T-helper 1 cell (primary cell): ENCODE data around the gene PLA2G4A.
"Not testable (repeated sequence)": the region's sequence is repeated elsewhere in the genome, so short reads cannot be mapped to it uniquely, and the experiment has no call there.

Experiments
- DNase-seq, 5 donors: peaks; one replicate each; pipeline ENCODE4 v3.0.0-alpha.2; 2012 to 2020

Gene PLA2G4A

DNA sequence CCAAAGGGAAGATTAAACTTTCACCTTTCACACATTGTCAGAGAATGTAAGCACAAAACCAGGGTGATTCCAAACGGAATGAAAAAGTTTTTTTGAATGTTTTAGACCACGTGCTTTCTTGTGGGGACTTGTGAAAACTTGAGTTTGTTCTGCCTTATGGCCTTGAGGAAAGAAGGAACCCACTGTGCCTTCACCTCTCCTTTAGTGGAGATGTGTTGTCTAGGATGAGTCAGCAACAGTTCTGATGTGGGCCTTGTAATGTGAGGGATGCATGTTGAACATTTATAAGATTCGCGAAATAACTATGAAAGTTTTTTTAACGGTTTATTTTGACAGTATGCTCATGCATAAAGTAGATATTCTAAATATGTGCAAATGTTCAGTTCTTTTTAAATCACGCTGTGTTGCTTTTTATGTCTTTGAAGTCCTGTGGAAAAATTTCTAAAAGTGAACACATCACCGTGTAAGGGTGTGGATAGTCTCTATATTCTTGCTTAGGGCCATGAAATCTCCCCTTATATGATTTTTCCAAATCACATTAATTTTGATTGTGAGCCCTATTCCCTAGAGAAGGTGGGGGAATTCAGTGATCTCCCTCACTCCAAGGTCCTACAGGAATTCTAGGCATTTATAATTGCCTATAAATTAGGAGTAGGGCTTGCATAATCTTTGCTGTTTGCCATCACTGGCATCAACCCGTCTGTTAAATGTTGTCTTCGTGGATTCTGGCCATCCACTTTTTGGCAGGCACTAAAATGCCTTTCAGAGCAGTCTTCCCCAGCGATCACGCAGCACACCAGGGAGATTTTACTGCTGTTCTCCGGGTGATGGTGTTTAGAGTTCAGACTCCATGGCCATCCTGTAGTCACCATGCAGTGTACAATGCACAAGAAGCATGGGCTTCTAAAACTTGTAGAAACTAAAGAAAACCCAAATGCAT is 47.4 kb downstream of the PLA2G4A start:
- no peak for DNase-seq

GRCh38 chr1:186878356-186878755 is 49.6 kb downstream of the PLA2G4A start:
- DNase-seq, result no peak

GRCh38 chr1:186880982-186881381 is 52.2 kb downstream of the PLA2G4A start:
- DNase-seq, result no peak

- DNase-seq, result no peak
Measured at GRCh38 chr1:186882372-186883134, 53.8 kb downstream of the PLA2G4A start.

- DNase-seq, result no peak
Measured at GRCh38 chr1:186884251-186884650, 55.5 kb downstream of the PLA2G4A start.

DNA sequence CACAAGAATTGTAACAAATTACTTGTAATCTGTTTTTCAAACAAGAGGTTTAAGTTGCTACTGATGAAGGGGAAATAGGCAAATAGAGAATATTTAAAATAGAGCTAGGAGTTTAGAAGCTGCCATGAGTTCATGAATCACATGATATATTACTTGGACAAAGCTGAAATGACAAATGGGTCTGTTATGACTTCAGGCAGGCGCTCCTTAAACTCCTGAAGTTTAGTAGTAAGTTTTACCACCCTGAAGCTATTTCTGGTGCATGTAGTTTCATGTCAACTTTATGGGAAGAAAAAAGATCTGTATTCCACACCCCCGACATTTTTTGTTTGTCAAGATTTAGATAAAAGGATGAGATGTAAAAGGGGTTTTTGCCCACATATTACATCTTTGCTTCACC is 58.5 kb downstream of the PLA2G4A start:
- no peak for DNase-seq

DNA sequence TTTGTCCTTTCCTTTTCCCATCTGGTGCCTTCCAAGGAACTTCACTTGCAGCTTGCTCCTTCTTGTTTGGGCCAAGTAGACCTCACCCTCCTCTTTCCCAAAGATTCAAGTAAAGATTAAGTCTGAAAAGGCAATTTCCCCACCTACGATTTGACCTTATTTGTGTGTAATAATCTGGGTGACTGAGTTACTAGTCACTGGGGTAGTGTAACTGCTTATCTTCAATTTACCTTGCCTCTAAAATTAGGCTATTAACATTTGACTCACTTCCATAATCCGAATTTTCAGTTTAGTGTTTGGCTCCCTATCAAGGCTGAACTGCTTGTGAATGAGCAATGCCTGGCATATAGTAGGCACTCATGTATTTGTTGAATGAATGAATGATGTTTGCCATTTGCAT is 59.6 kb downstream of the PLA2G4A start:
- DNase-seq, result no peak

- DNase-seq, result no peak
Measured at GRCh38 chr1:186892936-186893335, 64.2 kb downstream of the PLA2G4A start.

DNA sequence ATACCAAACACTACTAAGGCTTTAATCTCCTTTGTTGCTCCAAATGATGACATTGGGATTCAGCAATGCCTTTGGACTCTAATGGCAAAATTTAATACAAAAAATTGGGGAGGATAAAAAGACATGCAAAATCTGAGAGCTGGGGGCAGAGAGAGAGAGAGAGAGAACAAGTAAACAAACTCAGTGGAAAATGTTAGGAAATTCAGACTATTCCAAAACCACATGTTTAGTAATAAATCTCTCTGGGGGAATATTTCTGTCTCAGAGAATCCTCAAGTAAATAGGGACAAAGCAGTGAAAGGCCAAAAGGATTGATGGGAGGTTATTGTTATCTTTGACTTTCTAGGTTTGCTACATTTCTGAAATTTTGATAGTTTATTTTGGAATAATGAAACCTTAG is 65.7 kb downstream of the PLA2G4A start:
- DNase-seq, result no peak

DNA sequence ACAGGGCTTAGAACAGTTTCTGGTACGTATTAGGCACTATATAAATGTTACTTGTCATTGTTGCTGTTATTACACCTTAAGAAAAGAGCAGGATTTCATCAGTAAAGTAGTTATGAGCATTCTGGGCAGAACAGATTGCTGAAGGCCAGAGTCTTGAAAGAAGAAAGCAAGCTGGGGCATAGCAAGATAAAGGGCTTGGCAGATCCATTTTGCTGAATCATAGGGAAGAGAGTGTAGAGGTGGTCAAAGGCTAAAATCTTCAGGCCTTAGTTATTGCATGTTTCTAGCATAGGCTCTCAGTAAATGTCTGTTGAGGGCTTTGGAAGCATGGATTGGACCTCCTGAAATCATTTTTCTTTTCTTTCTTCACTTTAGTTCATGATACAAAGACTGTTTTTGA is 67.5 kb downstream of the PLA2G4A start:
- DNase-seq, result no peak

- DNase-seq, result no peak
Measured at GRCh38 chr1:186897008-186897407, 68.3 kb downstream of the PLA2G4A start.

GRCh38 chr1:186899577-186899976 is 70.8 kb downstream of the PLA2G4A start:
- DNase-seq, result no peak

DNA sequence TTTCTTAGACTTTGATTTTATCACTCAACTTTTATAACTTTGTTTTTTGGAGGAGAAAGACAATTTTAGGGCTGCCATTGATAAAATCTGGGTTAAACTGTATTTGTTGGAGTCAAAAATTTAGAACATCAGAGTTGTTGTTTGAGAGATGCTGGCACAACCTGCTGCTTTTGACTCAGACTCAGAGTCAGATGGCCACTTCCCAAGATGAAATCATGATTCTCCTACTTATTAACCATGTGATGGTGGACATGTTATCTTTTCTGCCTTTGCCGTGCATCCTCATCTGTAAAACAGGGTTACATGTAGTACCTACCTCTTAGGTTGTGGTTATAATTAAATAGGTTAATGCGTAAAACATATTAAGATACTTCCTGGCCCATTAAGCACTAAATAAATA is 71.2 kb downstream of the PLA2G4A start:
- DNase-seq, result no peak

DNA sequence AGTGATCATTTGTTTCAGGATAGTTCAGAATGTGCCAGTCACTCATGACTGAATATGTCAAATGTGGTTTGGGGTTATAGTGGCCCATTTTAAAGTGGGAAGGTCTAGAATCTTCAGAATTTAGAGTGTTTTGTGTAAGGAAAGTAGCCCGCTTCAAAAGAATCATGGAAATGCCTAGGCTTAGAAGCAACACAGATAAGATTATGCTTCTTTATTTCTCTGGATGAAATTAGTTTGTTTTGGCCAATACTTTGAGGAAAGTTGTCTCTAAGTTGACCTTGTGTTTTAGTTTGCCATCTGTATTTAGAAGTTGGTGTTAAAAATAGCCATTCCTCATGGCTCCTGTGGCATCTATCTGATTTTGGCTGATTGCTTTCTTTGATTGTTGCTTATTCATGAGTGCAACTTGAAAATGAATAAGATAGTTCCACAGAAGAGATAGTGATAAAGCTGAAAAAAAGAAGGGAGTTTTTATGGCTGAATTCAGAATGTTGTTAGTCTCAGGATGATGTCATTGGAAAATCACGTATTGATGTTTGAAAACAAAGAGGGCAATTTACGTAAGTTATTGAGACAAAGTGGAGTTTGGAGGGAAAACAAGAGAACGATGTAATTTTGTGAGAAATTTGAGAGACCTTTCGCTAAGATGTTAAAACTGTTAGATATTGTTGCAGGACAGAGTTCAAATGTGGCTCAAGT is 71.9 kb downstream of the PLA2G4A start:
- DNase-seq, result no peak

GRCh38 chr1:186901631-186902030 is 72.9 kb downstream of the PLA2G4A start:
- no peak for DNase-seq

DNA sequence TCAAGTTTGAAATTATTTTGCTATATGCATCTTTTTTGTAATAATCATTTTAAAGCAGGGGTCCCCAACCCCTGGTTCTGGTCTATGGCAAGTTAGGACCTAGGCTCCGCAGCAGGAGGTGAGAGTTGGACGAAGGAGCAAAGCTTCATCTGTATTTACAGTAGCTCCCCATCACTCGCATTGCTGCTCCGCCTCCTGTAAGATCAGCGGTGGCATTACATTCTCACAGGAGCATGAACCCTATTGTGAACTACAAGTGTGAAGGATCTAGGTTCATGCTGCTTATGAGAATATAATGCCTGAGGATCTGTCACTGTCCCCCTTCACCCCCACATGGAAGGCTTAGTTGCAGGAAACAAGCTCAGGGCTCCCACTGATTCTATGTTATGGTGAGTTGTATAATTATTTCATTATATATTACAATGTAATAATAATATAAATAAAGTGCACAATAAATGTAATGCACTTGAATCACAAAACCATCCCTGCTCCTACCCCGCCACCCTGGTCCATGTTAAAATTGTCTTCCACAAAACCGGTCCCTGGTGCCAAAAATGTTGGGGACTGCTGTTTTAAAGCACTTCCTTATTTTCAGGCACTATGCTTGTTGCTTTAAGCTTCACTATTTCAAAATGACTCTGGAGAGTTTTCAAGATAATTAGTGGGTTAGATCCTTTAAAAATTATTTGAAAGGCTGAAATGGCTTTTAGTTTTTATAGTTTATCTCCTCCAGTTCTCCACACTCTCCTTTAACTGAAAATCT is 74.8 kb downstream of the PLA2G4A start:
- no peak for DNase-seq

DNA sequence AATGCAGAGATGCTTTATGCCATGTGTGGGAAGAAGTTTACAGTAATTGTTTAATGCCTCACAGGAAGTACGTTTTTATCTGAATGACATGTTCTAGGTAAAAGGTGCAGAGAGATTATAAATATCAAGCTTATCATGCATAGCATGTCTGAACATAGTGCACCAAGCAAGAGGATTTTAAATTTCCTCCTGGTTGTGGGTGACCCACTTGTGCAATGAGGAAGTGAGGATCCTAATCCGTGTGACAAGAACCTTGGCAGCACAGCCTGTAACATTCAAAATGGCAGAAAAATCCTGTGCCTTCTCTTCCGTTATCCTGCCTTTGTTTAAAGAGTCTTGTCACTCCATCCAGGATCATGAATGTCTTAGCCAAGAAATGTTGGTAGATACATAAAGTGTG is 75.6 kb downstream of the PLA2G4A start:
- no peak for DNase-seq

DNA sequence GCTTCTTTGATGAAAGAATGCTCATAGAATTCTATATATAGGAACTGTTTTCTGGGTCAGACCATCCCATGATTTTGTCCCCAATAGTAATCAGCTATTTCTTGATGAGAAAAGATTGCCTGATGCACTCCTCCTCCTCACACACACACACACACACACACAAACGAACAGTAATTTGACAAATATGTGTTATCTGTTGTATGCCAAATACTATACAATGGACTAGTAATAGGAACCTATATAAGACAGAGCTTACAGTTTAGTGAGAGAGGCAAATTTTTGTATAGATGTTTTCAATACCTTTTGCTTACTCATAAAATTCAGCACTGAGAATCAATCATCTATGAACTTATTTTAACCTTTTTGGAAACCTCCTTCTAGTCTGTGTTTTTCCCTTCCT is 76.8 kb downstream of the PLA2G4A start:
- no peak for DNase-seq

GRCh38 chr1:186915555-186915954 is 86.8 kb downstream of the PLA2G4A start:
- no peak for DNase-seq

DNA sequence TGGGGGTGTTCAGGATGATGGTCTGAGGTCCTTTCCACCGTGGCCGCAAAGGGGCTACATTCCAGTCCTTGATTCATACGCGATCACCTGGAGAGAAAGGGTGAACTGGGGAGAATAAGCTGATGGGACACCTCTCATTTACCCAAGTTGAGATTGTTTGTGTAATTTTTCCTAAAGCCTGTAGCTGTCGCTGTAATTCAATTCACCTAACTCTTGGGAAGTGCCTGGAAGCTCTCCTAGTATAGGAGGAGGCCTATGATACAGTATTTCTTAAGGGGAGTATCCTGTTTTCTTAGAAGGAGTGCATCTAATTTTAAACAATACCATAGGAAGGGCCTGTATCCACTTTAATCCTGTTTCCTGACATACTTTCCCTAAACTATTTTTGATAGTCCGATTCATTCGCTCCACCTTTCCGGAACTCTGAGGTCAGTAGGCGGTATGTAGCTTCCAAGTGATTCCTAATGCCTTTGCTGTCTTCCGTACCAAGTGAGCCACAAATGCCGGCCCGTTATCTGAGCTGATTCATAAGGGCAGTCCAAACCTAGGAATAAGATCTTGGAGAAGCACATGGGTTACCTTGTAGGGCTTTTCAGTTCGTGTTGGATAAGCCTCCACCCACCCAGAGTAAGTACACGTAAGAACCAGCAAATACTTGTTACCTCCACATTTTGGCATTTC is 88.5 kb downstream of the PLA2G4A start:
- not testable (repeated sequence) for DNase-seq

DNA sequence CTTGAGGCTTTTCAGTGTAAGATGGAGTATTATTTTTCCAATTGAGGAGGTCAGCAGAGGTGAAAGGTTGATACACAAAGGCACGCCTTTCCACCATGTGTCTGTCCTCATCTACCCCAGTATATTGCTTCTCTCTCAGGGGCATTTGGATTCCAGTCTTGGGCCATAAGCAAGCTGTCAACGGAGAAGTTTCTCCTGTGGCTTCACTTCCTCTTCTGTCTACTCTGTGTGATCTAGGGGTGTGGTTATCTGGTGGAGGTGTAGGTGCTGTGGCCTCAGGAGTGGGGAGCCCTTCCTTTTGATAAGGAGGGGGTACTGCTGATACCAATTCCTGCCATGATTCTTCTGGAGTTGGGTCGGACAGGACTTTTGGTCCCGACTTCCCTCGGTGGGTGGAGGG is 92.6 kb downstream of the PLA2G4A start:
- not testable (repeated sequence) for DNase-seq

DNA sequence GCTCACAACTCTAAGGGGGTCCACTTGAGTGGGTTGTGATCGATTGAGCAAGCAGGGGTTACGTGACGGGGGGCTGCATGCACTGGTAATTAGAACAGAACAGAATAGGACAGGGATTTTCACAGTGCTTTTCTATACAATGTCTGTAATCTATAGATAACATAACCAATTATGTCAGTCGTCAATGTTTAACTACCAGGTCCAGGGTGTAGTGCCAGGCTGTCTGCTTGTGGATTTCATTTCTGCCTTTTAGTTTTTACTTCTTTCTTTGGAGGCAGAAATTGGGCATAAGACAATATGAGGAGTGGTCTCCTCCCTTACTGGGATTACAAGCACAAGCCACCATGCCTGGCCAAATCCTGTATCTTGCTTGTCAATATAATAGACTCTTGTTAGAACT is 94.1 kb downstream of the PLA2G4A start:
- not testable (repeated sequence) for DNase-seq
